ENCODE data around the gene CDKAL1.

CDKAL1 gene

DNA sequence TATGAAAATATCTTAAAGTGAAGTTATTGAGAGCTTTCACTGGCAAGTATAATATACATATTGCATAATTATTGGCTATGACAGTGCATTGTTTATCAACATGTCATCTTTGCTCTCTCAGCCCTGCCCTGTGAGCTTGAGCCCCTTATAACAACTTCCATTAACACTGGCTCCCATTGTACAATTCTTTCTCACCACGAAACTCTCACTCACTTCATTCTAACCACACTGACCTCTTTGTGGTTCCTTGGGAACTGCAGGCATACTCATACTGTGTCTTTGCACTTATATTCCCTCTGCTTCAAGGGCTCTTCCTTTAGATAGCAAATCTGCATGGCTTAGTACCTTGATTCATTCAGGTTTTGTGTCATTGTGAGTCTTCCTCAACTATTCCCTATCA is 411.8 kb downstream of the CDKAL1 start:
- no peak overlapping the region for H3K4me3 ChIP-seq (ENCODE audit: low read length)
- H3K4me1 ChIP-seq (ENCODE audit: control insufficient read depth, insufficient read depth, low read length): no peaks in the 10 kb centered on the region
- no peaks in the 10 kb centered on the region for H3K9me3 ChIP-seq (replicated peaks; ENCODE audit: low read length)
- H3K9ac ChIP-seq (ENCODE audit: low read depth, low read length): no peak overlapping the region
- no peak overlapping the region for H3K4me2 ChIP-seq (ENCODE audit: low read length)
- no peaks in the 10 kb centered on the region for H3K27me3 ChIP-seq (ENCODE audit: control insufficient read depth, insufficient read depth, low read length)
- no peaks in the 10 kb centered on the region for H3K36me3 ChIP-seq (ENCODE audit: insufficient read depth, low read length)

DNA sequence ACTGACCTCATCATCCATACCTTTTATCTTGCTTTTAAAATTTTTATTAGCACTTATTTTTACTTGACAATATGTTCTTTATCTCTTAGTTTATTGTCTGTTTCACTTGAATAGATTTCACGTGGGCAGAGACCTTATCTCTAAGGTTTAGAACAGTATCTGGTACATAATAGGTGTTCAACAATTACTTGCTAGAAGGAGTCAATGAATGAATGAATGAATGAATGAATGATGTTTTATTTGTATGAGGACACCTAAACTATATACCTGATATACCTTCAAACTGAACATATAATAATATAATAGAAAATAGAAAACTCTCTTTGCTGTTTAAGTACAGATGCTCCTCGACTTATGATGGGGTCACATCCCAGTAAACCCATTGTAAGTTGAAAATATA is 412.6 kb downstream of the CDKAL1 start:
- Histone ChIP-seq H3K9ac (ENCODE audit: low read depth, low read length) (no peak overlapping the region), H3K36me3 (ENCODE audit: insufficient read depth, low read length) (no peaks in the 10 kb centered on the region), H3K4me3 (ENCODE audit: low read length) (no peak overlapping the region), H3K27me3 (ENCODE audit: control insufficient read depth, insufficient read depth, low read length) (no peaks in the 10 kb centered on the region), H3K4me1 (ENCODE audit: control insufficient read depth, insufficient read depth, low read length) (no peaks in the 10 kb centered on the region), H3K4me2 (ENCODE audit: low read length) (no peak overlapping the region), H3K9me3 (replicated peaks; ENCODE audit: low read length) (no peaks in the 10 kb centered on the region)

DNA sequence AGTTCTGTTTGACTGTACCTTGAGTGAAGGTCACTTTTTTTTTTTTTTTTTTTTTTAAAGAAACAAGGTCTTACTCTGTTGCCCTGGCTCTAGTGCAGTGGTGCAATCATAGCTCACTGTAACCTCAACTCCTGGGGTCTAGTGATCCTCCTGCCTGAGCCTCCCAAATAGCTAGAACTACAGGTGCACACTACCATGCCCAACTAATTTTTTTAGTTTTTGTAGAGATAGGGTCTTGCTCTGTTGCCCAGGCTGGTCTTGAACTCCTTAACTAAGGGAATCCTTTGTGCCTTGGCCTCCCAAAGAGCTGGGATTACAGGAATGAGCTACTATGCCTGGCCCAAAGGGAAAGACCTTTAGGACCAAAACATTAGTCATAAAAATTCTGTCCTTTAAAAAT is 413.7 kb downstream of the CDKAL1 start:
- H3K27me3 ChIP-seq (ENCODE audit: control insufficient read depth, insufficient read depth, low read length): no peaks in the 10 kb centered on the region
- no peak overlapping the region for H3K9ac ChIP-seq (ENCODE audit: low read depth, low read length)
- no peaks in the 10 kb centered on the region for H3K36me3 ChIP-seq (ENCODE audit: insufficient read depth, low read length)

DNA sequence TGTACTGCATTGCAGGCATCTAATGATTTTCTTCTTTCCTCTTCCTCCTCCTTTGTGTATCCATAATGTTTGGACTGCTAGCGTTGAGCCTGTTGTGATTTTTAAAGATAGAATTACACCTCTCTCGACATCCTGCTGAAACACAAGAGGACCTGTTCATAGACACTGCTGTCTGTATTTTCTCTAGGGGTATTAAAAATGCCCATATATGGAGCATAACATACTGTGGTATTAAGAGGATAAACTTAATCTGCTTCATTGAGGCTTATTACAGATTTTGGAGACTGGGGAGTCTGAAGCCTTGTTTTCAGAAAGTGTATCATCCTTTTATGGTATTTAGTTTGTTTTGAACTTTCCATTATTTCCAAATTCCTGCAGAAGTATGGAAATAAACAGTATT is 414.3 kb downstream of the CDKAL1 start:
- Histone ChIP-seq H3K27me3 (ENCODE audit: control insufficient read depth, insufficient read depth, low read length) (no peaks in the 10 kb centered on the region), H3K9ac (ENCODE audit: low read depth, low read length) (no peak overlapping the region), H3K4me3 (ENCODE audit: low read length) (no peak overlapping the region), H3K9me3 (replicated peaks; ENCODE audit: low read length) (no peaks in the 10 kb centered on the region), H3K4me1 (ENCODE audit: control insufficient read depth, insufficient read depth, low read length) (peaks cover 4% of the 10 kb centered on the region), H3K4me2 (ENCODE audit: low read length) (no peak overlapping the region), H3K36me3 (ENCODE audit: insufficient read depth, low read length) (no peaks in the 10 kb centered on the region)

More for the DNA sequence above, 413.7 kb downstream of the CDKAL1 start:
- H3K9me3 ChIP-seq (replicated peaks; ENCODE audit: low read length): no peaks in the 10 kb centered on the region
- H3K4me2 ChIP-seq (ENCODE audit: low read length): no peak overlapping the region
- H3K4me3 ChIP-seq (ENCODE audit: low read length): no peak overlapping the region
- peaks cover 4% of the 10 kb centered on the region for H3K4me1 ChIP-seq (ENCODE audit: control insufficient read depth, insufficient read depth, low read length)

DNA sequence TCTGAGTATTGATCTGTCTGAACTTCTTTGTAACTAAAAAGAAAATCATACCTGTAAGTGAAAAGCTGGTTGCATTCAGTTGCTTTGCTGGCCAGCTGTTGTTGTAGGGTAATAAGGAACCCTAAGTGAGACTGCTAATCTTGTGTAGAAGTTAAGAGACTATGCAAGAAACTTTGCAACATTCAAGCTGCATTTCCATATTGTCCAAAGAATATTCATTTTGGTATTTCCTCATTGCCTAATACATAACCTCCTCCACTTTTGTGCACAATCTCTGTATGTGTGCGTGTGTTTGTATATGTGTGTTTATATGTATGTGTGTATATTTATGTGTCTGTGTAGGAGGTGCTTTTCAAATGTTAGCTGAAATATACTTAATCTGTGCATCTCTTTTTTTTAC is 414.9 kb downstream of the CDKAL1 start:
- no peak overlapping the region for H3K4me2 ChIP-seq (ENCODE audit: low read length)
- H3K9me3 ChIP-seq (replicated peaks; ENCODE audit: low read length): no peaks in the 10 kb centered on the region
- H3K36me3 ChIP-seq (ENCODE audit: insufficient read depth, low read length): no peaks in the 10 kb centered on the region
- no peak overlapping the region for H3K9ac ChIP-seq (ENCODE audit: low read depth, low read length)
- H3K4me1 ChIP-seq (ENCODE audit: control insufficient read depth, insufficient read depth, low read length): peaks cover 4% of the 10 kb centered on the region
- H3K4me3 ChIP-seq (ENCODE audit: low read length): no peak overlapping the region
- no peaks in the 10 kb centered on the region for H3K27me3 ChIP-seq (ENCODE audit: control insufficient read depth, insufficient read depth, low read length)

DNA sequence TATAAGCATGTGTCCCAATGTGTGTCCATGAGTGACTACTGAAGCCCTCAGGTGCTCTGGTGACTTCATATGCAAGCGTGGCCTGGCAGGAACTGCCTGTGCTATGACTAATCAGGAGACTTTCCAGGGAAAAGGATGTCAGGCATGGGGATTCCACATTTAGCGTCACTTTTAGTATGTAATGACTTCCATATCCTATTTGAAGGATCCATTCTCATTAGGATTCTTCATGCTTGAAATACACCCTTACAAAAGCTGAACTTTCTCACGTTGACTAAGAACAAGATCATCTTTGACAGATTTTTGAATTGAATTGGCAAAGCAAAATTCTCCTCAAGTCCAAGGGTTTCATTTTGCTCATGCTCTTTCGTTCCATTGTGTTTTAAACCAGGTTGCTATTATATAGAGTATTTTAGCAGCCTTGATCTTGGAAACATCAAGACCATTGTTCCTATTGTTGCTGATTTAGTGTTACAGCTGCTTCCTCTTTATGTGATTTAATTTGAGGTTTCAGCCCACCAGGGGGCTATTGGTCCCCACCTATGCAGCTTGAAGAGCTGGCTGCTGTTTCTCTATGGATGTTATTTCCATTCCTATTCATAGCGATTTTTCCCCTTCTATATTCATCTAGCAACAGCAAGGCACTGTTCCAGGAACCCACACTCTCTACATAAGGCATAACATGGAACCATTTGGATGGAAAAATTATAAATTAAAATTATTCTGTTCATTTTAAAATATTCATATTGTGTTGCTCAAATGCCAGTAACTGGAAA is 418.6 kb downstream of the CDKAL1 start:
- Histone ChIP-seq H3K4me3 (ENCODE audit: low read length) (no peak overlapping the region), H3K4me2 (ENCODE audit: low read length) (no peak overlapping the region), H3K36me3 (ENCODE audit: insufficient read depth, low read length) (no peaks in the 10 kb centered on the region), H3K9me3 (replicated peaks; ENCODE audit: low read length) (no peaks in the 10 kb centered on the region), H3K27me3 (ENCODE audit: control insufficient read depth, insufficient read depth, low read length) (no peaks in the 10 kb centered on the region), H3K9ac (ENCODE audit: low read depth, low read length) (no peak overlapping the region), H3K4me1 (ENCODE audit: control insufficient read depth, insufficient read depth, low read length) (peaks cover 4% of the 10 kb centered on the region)

DNA sequence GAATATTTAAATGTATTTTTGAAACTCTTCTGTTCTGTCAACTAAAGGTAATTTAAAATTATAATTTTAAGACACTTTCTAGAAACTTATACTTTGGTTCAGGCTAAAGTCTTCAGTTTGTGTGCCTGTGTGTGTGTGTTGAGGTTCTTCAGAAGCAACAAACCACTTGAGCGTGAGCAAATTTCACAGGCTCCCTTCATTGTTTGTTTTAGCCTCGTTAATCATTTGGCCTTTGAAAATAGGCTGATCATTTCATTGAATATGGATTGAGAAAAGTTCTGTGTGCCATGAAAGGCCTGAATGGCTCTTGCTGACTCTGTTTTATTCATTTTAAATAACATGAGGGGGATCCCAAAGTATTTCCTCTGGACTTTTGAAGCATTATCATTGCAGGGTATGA is 420.1 kb downstream of the CDKAL1 start:
- no peak overlapping the region for H3K4me2 ChIP-seq (ENCODE audit: low read length)
- H3K4me1 ChIP-seq (ENCODE audit: control insufficient read depth, insufficient read depth, low read length): peaks cover 4% of the 10 kb centered on the region
- no peak overlapping the region for H3K9ac ChIP-seq (ENCODE audit: low read depth, low read length)
- no peak overlapping the region for H3K4me3 ChIP-seq (ENCODE audit: low read length)
- H3K9me3 ChIP-seq (replicated peaks; ENCODE audit: low read length): no peaks in the 10 kb centered on the region
- no peaks in the 10 kb centered on the region for H3K36me3 ChIP-seq (ENCODE audit: insufficient read depth, low read length)
- H3K27me3 ChIP-seq (ENCODE audit: control insufficient read depth, insufficient read depth, low read length): no peaks in the 10 kb centered on the region

DNA sequence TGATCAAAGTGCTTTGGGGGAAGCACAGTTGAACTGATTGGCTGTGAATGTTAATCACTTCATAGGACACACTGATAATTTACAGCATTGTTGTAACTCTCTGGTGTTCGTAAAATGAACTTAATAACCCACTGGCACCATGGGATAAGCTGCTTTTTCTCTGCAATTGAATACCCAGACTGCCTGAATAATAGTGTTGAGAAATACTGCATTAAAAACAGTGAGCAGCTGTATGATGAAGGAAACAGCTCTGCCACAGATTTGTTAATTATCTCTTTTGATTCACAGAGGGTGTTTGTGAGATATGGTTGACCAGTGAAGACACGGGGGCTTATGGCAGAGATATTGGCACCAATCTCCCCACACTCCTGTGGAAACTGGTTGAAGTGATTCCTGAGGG is 420.9 kb downstream of the CDKAL1 start:
- Histone ChIP-seq H3K4me3 (ENCODE audit: low read length) (no peak overlapping the region), H3K4me1 (ENCODE audit: control insufficient read depth, insufficient read depth, low read length) (peaks cover 4% of the 10 kb centered on the region), H3K27me3 (ENCODE audit: control insufficient read depth, insufficient read depth, low read length) (no peaks in the 10 kb centered on the region), H3K9ac (ENCODE audit: low read depth, low read length) (no peak overlapping the region), H3K9me3 (replicated peaks; ENCODE audit: low read length) (no peaks in the 10 kb centered on the region), H3K36me3 (ENCODE audit: insufficient read depth, low read length) (no peaks in the 10 kb centered on the region), H3K4me2 (ENCODE audit: low read length) (no peak overlapping the region)

DNA sequence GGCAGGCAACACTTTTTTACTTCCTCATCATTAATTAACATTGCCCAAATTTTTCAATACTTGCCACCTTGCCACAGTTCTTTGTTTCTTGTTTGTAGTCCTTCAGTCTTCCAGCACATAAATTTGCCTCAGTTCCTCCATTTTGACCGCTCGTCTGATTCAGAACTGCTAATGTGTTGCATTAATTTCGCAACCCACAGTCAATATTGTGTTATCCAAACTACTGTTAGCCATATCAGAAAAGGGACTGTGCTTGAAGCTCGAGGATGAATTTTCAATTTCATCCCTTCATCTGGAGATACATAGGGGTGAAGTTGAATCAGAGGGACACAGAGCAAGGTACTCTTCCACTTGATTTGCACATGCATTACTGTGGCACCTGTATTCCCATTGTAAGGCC is 421.5 kb downstream of the CDKAL1 start:
- H3K36me3 ChIP-seq (ENCODE audit: insufficient read depth, low read length): no peaks in the 10 kb centered on the region
- H3K4me2 ChIP-seq (ENCODE audit: low read length): no peak overlapping the region
- no peaks in the 10 kb centered on the region for H3K27me3 ChIP-seq (ENCODE audit: control insufficient read depth, insufficient read depth, low read length)
- no peaks in the 10 kb centered on the region for H3K9me3 ChIP-seq (replicated peaks; ENCODE audit: low read length)
- no peak overlapping the region for H3K9ac ChIP-seq (ENCODE audit: low read depth, low read length)
- H3K4me1 ChIP-seq (ENCODE audit: control insufficient read depth, insufficient read depth, low read length): peaks cover 4% of the 10 kb centered on the region
- H3K4me3 ChIP-seq (ENCODE audit: low read length): no peak overlapping the region

DNA sequence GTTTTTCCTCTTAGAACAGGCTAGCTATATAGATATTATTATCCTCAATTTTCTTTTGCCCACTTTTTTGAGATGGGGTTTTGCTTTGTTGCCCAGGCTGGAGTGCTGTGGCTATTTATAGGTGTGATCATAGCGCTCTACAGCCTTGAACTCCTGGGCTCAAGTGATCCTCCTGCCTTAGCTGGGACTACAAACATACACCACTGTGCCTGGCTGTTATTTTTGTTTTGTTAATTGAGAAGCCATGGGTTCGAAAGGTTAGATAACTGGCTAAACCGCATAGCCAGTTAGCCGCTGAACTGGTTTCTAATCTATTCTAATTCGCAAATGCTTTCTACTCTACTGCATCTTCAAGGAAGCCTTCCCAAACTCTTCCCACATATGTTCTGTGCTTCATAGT is 425.8 kb downstream of the CDKAL1 start:
- no peak overlapping the region for H3K4me3 ChIP-seq (ENCODE audit: low read length)
- no peaks in the 10 kb centered on the region for H3K4me1 ChIP-seq (ENCODE audit: control insufficient read depth, insufficient read depth, low read length)
- no peaks in the 10 kb centered on the region for H3K9me3 ChIP-seq (replicated peaks; ENCODE audit: low read length)
- H3K4me2 ChIP-seq (ENCODE audit: low read length): no peak overlapping the region
- no peak overlapping the region for H3K9ac ChIP-seq (ENCODE audit: low read depth, low read length)
- H3K36me3 ChIP-seq (ENCODE audit: insufficient read depth, low read length): no peaks in the 10 kb centered on the region
- no peaks in the 10 kb centered on the region for H3K27me3 ChIP-seq (ENCODE audit: control insufficient read depth, insufficient read depth, low read length)

DNA sequence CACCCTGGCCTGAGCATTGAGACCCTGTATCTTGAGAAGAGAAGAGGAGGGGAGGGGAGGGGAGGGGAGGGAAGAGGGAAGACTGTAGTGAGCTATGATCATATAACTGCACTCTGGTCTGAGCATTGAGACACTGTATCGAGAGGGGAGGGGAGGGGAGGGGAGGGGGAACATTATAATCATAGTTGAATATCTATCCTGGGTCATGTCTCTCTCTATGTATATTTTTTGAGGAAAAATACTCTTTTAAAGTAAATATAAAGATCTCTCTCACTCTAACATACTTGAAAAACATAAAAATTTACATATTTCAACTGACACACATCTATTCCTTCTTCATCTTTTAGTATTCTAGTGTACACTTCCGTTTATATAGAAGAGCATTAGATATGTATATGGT is 431.0 kb downstream of the CDKAL1 start:
- Histone ChIP-seq H3K4me2 (ENCODE audit: low read length) (no peak overlapping the region), H3K4me1 (ENCODE audit: control insufficient read depth, insufficient read depth, low read length) (no peaks in the 10 kb centered on the region), H3K9me3 (replicated peaks; ENCODE audit: low read length) (no peaks in the 10 kb centered on the region), H3K9ac (ENCODE audit: low read depth, low read length) (no peak overlapping the region), H3K27me3 (ENCODE audit: control insufficient read depth, insufficient read depth, low read length) (no peaks in the 10 kb centered on the region), H3K36me3 (ENCODE audit: insufficient read depth, low read length) (no peaks in the 10 kb centered on the region), H3K4me3 (ENCODE audit: low read length) (no peak overlapping the region)

DNA sequence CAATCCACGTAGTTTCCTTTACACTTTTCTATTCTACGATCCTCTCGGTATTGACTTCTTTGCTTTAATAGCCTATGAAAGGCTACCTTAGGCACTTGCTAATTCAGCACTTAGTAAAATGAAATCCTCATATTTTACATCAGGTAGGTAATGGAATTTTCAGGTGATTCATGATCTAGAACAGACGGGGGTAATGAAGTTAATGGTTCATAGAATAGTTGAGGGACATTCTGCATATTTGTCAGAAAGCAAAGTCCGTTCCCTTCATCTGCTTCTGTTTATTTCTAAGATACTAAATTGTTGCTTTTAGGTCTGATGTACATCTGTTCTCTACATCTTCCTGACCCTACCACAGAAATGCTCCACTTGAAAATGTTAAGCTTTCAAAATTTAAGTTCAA is 431.7 kb downstream of the CDKAL1 start:
- Histone ChIP-seq H3K36me3 (ENCODE audit: insufficient read depth, low read length) (no peaks in the 10 kb centered on the region), H3K9ac (ENCODE audit: low read depth, low read length) (no peak overlapping the region), H3K4me3 (ENCODE audit: low read length) (no peak overlapping the region), H3K4me2 (ENCODE audit: low read length) (no peak overlapping the region), H3K4me1 (ENCODE audit: control insufficient read depth, insufficient read depth, low read length) (no peaks in the 10 kb centered on the region), H3K27me3 (ENCODE audit: control insufficient read depth, insufficient read depth, low read length) (no peaks in the 10 kb centered on the region), H3K9me3 (replicated peaks; ENCODE audit: low read length) (no peaks in the 10 kb centered on the region)
